Ureter (tissue), 1 donor: Measurements from ENCODE around the gene S1PR2. TPM values are rescaled to one million over a fixed set of nuclear protein-coding genes. Genes with fewer than 3 reads are reported as not detected.
"Not testable (repeated sequence)": the region's sequence is repeated elsewhere in the genome, so short reads cannot be mapped to it uniquely, and the experiment has no call there.

Experiments used
- DNase-seq: peaks from one replicate; pipeline ENCODE4 v3.0.0-alpha.2; 2020; ENCODE audit warnings: low spot score
- total RNA-seq: library from RNA; stranded (reverse); gene quantifications from one replicate; pipeline ENCODE4 v1.2.4, GENCODE V29; 2023
- donor health status: DM: yes; HTN: yes; CAD: no.

The S1PR2 gene
- total RNA-seq, 1 donor from 2014 or later, result 10.9 TPM

DNA sequence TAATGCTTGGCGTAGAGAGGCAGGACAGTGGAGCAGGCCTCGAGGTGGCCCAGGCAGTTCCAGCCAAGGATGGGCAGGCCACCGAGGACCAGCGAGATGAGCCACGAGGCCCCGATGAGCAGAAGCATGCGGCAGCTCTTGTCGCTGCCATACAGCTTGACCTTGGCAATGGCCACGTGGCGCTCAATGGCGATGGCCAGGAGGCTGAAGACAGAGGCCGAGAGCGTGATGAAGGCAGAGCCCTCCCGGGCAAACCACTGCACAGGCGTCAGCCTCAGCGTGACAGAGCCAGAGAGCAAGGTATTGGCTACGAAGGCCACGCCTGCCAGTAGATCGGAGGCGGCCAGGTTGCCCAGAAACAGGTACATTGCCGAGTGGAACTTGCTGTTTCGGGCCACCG lies 6.8 kb downstream of the S1PR2 start:
- DNase-seq, result no peak

- no peak for DNase-seq
Measured at GRCh38 chr19:10223488-10224213, 7.5 kb downstream of the S1PR2 start.

- no peak for DNase-seq
Measured at GRCh38 chr19:10222201-10222890, 8.8 kb downstream of the S1PR2 start.

- DNase-seq, result no peak
Measured at GRCh38 chr19:10220695-10221094, 10.4 kb downstream of the S1PR2 start.

DNA sequence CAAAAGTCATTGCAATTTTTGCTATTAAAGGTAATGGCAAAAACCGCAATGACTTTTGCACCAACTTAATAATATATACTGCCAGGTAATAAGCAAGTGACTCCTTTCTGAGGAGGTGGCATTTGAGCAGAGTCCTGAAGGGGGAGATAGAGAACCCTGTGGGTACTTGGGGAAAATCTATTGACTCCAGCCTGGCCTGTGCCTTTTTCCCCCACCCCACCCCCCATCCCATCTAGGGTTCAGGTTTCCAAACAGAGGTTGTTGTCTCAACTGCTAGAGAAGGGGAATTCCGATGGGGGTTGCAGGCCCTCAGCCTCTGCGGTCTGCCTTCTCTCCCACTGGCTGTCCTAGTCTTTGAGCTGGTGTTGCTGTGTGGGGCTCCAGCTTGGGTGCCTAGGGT lies 11.5 kb downstream of the S1PR2 start:
- no peak for DNase-seq

- no peak for DNase-seq
Measured at GRCh38 chr19:10217085-10217484, 14.0 kb downstream of the S1PR2 start.

DNA sequence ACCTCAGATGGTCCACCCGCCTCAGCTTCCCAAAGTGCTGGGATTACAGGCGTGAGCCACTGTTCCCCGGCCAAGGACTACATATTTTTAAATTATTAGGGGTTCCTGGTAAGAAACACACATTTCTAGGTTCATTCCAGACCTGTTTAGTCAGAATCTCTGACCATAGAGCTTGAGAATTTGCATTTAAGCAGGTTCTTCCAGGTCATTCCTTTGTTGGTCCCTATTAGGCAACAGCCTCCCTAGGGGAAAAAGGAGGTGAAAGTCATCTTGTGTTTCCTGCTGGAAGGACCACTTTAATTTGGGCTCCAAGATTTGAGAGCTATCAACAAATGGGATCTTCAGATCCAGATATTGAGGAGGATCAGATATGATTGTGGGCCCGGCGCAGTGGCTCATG lies 16.3 kb downstream of the S1PR2 start:
- DNase-seq, result no peak

- no peak for DNase-seq
Measured at GRCh38 chr19:10211691-10212090, 19.4 kb downstream of the S1PR2 start.

- DNase-seq, result no peak
Measured at GRCh38 chr19:10211061-10211460, 20.1 kb downstream of the S1PR2 start.

- no peak for DNase-seq
Measured at GRCh38 chr19:10209315-10209714, 21.8 kb downstream of the S1PR2 start.

GRCh38 chr19:10207026-10207425 lies 24.1 kb downstream of the S1PR2 start:
- no peak for DNase-seq

GRCh38 chr19:10206226-10206885 lies 24.8 kb downstream of the S1PR2 start:
- no peak for DNase-seq

- DNase-seq, result no peak
Measured at GRCh38 chr19:10205636-10206035, 25.5 kb downstream of the S1PR2 start.

GRCh38 chr19:10203686-10204085 lies 27.4 kb downstream of the S1PR2 start:
- no peak for DNase-seq

DNA sequence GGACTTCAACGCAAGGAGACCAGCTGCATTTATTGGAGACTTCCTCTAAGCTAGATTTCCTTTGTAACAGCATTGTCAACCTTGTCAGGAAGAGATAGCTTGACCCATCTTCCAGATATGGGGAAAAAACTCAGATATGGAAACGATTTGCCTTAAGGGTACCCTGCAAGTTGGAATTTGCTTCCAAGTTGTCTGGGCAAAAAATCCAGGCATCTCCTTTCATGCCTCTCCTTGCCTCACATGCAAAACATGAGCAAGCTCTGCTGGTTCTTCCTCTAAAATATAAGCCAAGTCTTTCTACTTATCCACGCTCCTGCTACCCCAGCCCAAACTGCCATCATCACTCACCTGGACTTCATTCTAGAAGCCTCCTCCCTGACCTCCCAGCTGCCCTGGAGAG lies 30.0 kb downstream of the S1PR2 start:
- DNase-seq, result no peak

DNA sequence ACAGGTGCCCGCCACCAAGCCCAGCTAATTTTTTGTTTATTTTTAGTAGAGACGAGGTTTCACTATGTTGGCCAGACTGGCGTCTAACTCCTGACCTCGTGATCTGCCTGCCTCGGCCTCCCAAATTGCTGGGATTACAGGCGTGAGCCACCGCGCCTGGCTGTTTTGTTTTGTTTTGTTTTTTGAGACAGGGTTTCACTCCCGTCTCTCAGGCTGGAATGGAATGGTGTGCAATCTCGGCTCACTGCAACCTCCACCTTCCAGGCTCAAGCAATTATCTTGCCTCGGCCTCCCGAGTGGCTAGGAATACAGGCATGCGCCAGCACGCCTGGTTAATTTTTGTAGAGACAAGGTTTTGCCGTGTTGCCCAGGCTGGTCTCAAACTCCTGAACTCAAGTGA lies 31.0 kb downstream of the S1PR2 start:
- DNase-seq, result not testable (repeated sequence)

GRCh38 chr19:10198889-10199644 lies 32.1 kb downstream of the S1PR2 start:
- DNase-seq, result not testable (repeated sequence)

- DNase-seq, result no peak
Measured at GRCh38 chr19:10195199-10195519, 36.0 kb downstream of the S1PR2 start.

- peak; percentile 97 for DNase-seq
Measured at GRCh38 chr19:10194500-10195198, 36.5 kb downstream of the S1PR2 start, which contains the start of gene DNMT1. DNMT1 (minus strand) TSS chr19:10194953; CDS start chr19:10194899, 54 bp downstream.

DNA sequence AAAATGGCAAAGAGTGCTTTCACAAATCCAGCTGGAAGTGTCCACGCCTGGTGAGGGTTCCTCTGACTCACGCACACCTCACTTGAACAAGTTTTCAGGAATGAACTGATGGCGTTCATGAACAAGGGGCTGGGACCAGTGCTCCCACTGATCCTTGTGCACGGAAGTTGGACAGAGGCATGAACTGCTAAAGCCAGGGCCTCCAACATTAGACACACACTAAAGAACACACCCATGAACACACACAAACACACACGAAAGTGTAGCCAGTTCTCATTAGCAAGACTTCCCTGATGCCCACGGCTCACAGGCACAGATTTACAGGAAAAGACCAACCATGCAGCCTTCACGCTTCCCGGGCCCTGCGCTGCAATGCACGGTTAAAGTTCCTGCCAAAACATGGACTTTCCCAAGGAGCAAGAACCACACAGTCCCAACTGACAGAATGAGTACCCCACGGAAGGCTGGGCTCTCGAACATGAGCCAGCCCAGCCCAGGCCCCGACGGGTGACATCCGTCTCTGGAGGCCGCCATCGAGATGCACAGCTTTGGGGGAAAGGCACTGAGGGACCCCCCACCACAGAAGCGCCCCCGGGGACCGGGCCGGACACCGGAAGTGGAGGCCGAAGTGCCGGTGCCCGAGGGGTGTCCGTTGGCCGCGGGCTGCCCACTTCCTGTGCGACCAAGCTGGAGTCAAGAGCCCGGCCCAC lies 37.2 kb downstream of the S1PR2 start:
- DNase-seq, result no peak

DNA sequence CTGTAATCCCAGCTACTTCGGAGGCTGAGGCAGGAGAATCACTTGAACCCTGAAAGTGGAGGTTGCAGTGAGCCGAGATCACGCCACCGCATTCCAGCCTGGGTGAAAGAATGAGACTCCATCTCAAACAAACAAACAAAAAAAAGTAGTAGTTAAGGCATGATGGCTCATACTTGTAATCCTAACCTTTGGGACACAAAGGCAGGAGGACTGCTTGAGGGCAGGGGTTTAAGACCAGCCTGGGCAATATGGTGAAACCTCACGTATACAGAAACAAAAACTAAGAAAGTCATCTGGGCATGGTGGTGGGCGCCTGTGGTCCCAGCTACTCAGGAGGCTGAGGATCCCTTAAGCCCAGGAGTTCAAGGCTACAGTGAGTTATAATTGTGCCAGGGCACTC lies 38.2 kb downstream of the S1PR2 start:
- DNase-seq, result no peak
